ENCODE results near the gene TAAR9.

Gene TAAR9

GRCh38 chr6:132494954-132495353 lies 43.1 kb upstream of the TAAR9 start:
- DNase-seq (ENCODE audit: low spot score), result no peak
- in situ Hi-C loops (cut with MboI; ENCODE audit: low pct_unique_long_range_greater_than_20kb, low sequenced_read_pairs, unreplicated experiment), result no loop called here
- TF ChIP-seq, protein P1, sequence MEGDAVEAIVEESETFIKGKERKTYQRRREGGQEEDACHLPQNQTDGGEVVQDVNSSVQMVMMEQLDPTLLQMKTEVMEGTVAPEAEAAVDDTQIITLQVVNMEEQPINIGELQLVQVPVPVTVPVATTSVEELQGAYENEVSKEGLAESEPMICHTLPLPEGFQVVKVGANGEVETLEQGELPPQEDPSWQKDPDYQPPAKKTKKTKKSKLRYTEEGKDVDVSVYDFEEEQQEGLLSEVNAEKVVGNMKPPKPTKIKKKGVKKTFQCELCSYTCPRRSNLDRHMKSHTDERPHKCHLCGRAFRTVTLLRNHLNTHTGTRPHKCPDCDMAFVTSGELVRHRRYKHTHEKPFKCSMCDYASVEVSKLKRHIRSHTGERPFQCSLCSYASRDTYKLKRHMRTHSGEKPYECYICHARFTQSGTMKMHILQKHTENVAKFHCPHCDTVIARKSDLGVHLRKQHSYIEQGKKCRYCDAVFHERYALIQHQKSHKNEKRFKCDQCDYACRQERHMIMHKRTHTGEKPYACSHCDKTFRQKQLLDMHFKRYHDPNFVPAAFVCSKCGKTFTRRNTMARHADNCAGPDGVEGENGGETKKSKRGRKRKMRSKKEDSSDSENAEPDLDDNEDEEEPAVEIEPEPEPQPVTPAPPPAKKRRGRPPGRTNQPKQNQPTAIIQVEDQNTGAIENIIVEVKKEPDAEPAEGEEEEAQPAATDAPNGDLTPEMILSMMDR (IDR thresholded peaks at IDR 0.05; ENCODE audit: extremely low read depth, insufficient read depth, missing control alignments), result no peak

DNA sequence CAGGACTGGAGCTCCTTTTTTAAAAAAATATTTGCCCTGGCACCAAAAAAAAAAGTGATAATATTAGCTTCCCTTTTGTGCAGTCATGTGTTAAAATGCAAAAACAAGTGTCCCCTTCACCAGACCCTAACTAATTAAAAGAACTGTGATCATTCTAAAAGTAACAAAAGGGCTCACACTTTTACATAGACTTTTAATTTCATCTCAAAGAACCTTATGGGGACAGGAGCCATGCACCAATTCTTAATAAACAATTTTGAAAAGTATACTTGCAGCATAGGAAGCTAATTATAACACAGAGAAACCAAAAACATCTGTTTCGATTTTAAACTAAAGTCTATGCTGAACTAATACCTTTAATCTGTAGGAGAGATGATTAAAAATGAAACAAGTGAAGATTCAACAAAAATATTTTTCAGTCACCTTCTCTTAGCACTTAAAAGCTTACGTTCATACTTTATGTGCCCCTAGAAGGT lies 42.4 kb upstream of the TAAR9 start:
- in situ Hi-C loops (cut with MboI; ENCODE audit: low pct_unique_long_range_greater_than_20kb, low sequenced_read_pairs, unreplicated experiment), result no loop called here
- TF ChIP-seq, protein P1 (IDR thresholded peaks at IDR 0.05; ENCODE audit: extremely low read depth, insufficient read depth, missing control alignments), result no peak
- DNase-seq (ENCODE audit: low spot score), result peak; percentile 24

- TF ChIP-seq, protein P1 (IDR thresholded peaks at IDR 0.05; ENCODE audit: extremely low read depth, insufficient read depth, missing control alignments), result no peak
- DNase-seq (ENCODE audit: low spot score), result no peak
- in situ Hi-C loops (cut with MboI; ENCODE audit: low pct_unique_long_range_greater_than_20kb, low sequenced_read_pairs, unreplicated experiment), result no loop called here
These were observed 41.4 kb upstream of the TAAR9 start for GRCh38 chr6:132496519-132497180.

DNA sequence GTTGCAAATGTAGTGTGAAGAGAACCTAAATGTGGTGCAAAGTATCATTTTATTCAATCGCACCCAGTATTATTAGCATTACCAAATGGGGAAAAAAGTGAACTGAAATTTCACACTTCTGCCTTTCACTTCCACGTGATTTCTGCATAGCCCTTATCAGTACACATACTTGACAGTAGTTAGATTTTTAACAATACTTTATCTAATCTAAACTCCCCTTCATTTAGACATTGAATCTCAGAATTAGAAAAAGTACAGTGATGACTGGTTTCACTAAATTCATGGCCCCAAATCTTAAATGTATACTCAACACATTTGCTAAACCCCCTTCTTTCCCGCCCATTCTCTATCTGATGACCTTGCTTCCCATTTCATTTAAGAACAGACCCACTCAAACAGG lies 39.4 kb upstream of the TAAR9 start:
- DNase-seq (ENCODE audit: low spot score), result no peak
- TF ChIP-seq, protein P1 (IDR thresholded peaks at IDR 0.05; ENCODE audit: extremely low read depth, insufficient read depth, missing control alignments), result no peak
- in situ Hi-C loops (cut with MboI; ENCODE audit: low pct_unique_long_range_greater_than_20kb, low sequenced_read_pairs, unreplicated experiment), result no loop called here

DNA sequence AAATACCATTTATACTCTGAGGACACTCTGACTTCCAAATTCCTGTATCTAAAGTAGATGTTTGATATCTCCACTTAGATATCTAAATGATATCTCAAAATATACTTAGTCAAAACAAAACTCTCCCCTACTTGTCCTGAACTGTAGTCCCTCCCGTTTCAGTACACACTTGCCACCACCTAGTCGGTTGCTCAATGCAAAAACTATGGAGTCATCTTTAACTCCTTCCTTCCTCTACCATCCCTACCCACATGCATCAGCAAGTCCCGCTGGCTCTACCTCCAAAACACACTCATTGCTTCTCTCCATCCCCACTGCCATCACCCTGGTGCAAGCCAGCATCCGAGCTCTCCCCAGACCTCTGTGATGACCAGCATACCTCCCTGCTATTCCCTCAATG lies 38.3 kb upstream of the TAAR9 start:
- in situ Hi-C loops (cut with MboI; ENCODE audit: low pct_unique_long_range_greater_than_20kb, low sequenced_read_pairs, unreplicated experiment), result no loop called here
- no peak for DNase-seq (ENCODE audit: low spot score)
- TF ChIP-seq, protein P1 (IDR thresholded peaks at IDR 0.05; ENCODE audit: extremely low read depth, insufficient read depth, missing control alignments), result no peak

- no peak for DNase-seq (ENCODE audit: low spot score)
- TF ChIP-seq, protein P1 (IDR thresholded peaks at IDR 0.05; ENCODE audit: extremely low read depth, insufficient read depth, missing control alignments), result no peak
- in situ Hi-C loops (cut with MboI; ENCODE audit: low pct_unique_long_range_greater_than_20kb, low sequenced_read_pairs, unreplicated experiment), result no loop called here
These were observed 33.3 kb upstream of the TAAR9 start for GRCh38 chr6:132504757-132505156.
